ENCODE measurements around the gene HOXD10.

The HOXD10 gene

GRCh38 chr2:176123411-176124109 lies 7.0 kb downstream of the HOXD10 start:
- DNase-seq, result no peak

GRCh38 chr2:176124110-176124946 lies 7.8 kb downstream of the HOXD10 start:
- no peak for DNase-seq

GRCh38 chr2:176124947-176125771 lies 8.6 kb downstream of the HOXD10 start:
- no peak for DNase-seq

GRCh38 chr2:176125772-176126054 lies 9.1 kb downstream of the HOXD10 start:
- DNase-seq, result no peak

- peak; percentile 73 for DNase-seq
Measured at GRCh38 chr2:176126929-176127773, 10.6 kb downstream of the HOXD10 start.

- no peak for DNase-seq
Measured at GRCh38 chr2:176127774-176128072, 11.1 kb downstream of the HOXD10 start.

- peak; percentile 65 for DNase-seq
Measured at GRCh38 chr2:176128172-176128981, 11.8 kb downstream of the HOXD10 start.

- peak; percentile 95 for DNase-seq
Measured at GRCh38 chr2:176128982-176129796, 12.6 kb downstream of the HOXD10 start, which contains the start of gene HOXD8. TSS of gene HOXD8 (plus strand) at chr2:176129705. CDS start at chr2:176130367, 662 bp downstream.

- DNase-seq, result no peak
Measured at GRCh38 chr2:176129813-176130146, 13.2 kb downstream of the HOXD10 start.

GRCh38 chr2:176130147-176130956 lies 13.8 kb downstream of the HOXD10 start:
- DNase-seq, result peak; percentile 82

- DNase-seq, result no peak
Measured at GRCh38 chr2:176130957-176131847, 14.6 kb downstream of the HOXD10 start.

GRCh38 chr2:176131848-176132158 lies 15.2 kb downstream of the HOXD10 start:
- DNase-seq, result no peak

- peak; percentile 82 for DNase-seq
Measured at GRCh38 chr2:176132205-176133171, 15.9 kb downstream of the HOXD10 start.

- DNase-seq, result peak; percentile 14
Measured at GRCh38 chr2:176133389-176133788, 16.8 kb downstream of the HOXD10 start.

- peak; percentile 16 for DNase-seq
Measured at GRCh38 chr2:176134035-176134434, 17.5 kb downstream of the HOXD10 start.

GRCh38 chr2:176135035-176135440 lies 18.5 kb downstream of the HOXD10 start:
- peak; percentile 83 for DNase-seq

- DNase-seq, result peak; percentile 56
Measured at GRCh38 chr2:176136374-176137251, 20.0 kb downstream of the HOXD10 start.
